Parathyroid adenoma (tissue), 2 donors: ENCODE data around the gene PPP1R26.

Experiments used
- H2AFZ ChIP-seq: fragments of 300-600 bp; sonication (generic); one replicate; pipeline ENCODE4 v1.7.0; 2017; ENCODE audit warnings: antibody characterized with exemption, mild to moderate bottlenecking
- H3K27ac ChIP-seq: fragments of 300-600 bp; sonication (generic); one replicate; pipeline ENCODE4 v1.7.0; 2017
- H3K27me3 ChIP-seq: fragments of 300-600 bp; sonication (generic); one replicate; pipeline ENCODE4 v1.7.0; 2017; ENCODE audit warnings: low read length; ENCODE audit not compliant: control insufficient read depth, insufficient read depth
- H3K36me3 ChIP-seq: fragments of 300-600 bp; sonication (generic); one replicate; pipeline ENCODE4 v1.7.0; 2017; ENCODE audit warnings: low read length; ENCODE audit not compliant: control insufficient read depth, insufficient read depth
- H3K4me1 ChIP-seq: fragments of 300-600 bp; sonication (generic); one replicate; pipeline ENCODE4 v1.7.0; 2017; ENCODE audit warnings: control low read depth
- H3K4me2 ChIP-seq: fragments of 300-600 bp; sonication (generic); one replicate; pipeline ENCODE4 v1.7.0; 2017; ENCODE audit warnings: low read length
- H3K4me3 ChIP-seq: fragments of 300-600 bp; sonication (generic); one replicate; pipeline ENCODE4 v1.7.0; 2017; ENCODE audit warnings: low read depth, low read length
- H3K79me2 ChIP-seq: fragments of 300-600 bp; sonication (generic); one replicate; pipeline ENCODE4 v1.7.0; 2017; ENCODE audit warnings: control low read depth
- H3K9ac ChIP-seq: fragments of 300-600 bp; sonication (generic); one replicate; pipeline ENCODE4 v1.7.0; 2017; ENCODE audit warnings: mild to moderate bottlenecking
- H3K9me3 ChIP-seq: fragments of 300-600 bp; sonication (generic); one replicate; pipeline ENCODE4 v1.7.0; 2017; ENCODE audit warnings: low read length; ENCODE audit not compliant: control insufficient read depth
- CTCF ChIP-seq: fragments of 300-600 bp; sonication (generic); IDR thresholded peaks from one replicate; pipeline ENCODE4 v1.7.0; 2017; ENCODE audit warnings: antibody characterized with exemption, mild to moderate bottlenecking
- donor health status: primary hyperparathyroidism.

The PPP1R26 gene

DNA sequence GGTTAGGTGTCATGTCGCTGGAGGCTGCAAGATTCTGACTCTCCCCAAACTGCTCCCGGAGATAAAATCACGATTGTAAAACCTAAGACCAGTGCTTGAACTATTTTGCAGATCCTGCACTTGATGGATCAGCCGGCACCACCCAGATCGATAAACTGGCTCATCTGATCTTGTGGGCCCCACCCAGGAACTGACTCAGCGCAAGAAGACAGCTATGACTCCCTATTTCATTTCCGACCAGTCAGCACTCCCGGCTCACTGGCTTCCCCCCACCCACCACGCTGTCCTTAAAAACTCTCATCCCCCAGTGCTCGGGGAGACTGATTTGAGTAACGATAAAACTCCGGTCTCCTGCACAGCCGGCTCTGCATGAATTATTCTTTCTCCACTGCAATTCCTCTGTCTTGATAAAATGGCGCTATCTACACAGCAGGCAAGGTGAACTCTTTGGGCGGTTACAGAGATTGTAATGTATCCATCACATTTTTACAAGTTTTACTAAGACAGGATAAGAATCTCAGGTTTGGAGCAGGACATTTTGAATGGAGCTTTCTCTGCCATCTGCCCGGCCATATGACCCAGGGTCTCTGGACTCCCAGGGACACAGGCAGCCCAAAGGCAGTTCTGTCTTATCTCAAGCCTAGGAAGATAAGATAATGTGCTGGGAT, 10.6 kb upstream of the PPP1R26 start:
- H3K36me3 ChIP-seq: no peaks in the 10 kb centered on the region

DNA sequence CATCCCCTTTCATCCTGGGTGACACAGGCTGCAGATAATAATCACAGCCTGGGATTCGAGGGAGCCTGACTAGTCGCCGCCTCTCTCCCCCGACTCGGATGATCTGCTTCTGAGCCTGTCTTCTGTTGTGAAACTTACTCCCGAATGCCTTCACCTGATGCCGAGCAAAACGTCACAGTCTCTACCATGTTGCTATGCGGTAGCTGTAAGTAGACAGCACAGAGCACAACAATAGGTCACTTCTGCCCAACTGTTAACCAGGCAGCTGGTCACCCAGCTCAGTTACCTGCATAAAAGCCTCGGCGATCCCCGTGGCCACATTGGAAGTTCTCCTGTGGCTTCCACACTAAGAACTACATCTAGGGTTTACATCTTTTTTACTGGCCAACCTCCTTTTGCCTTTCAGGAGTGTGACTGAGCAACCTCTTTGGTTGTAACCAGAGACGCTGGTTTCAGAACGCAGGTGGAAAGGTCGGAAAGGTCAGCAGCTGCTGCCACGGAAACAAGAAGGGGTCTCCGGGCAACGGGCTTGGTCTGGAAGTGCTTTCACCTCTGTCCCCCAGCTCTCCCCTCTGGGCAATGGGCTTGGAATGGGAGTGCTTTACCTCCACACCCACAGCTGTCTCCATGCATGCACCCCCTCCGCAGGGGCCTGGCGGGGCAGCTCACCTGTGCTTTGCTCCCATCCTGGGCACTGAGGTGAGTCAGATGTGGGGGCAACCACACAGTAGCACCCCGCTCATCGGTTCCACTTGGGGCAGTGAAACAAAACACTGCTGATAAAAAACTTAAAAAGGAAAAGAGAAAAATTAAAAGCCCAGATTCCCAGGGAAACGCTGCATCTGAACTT, 7.6 kb upstream of the PPP1R26 start:
- Histone ChIP-seq H3K4me1 (peaks cover 35% of the 10 kb centered on the region), H3K36me3 (no peaks in the 10 kb centered on the region), H3K27ac (peak overlapping the region; percentile 94), H3K27me3 (no peaks in the 10 kb centered on the region), H3K4me2 (peak overlapping the region; percentile 69), H3K4me3 (peak overlapping the region; percentile 27), H3K79me2 (peaks cover 7% of the 10 kb centered on the region), H3K9me3 (no peaks in the 10 kb centered on the region), H2AFZ (peak overlapping the region; percentile 62), H3K9ac (no peak overlapping the region)
- no peak for TF ChIP-seq CTCF

More for the DNA sequence above, 10.6 kb upstream of the PPP1R26 start:
- Histone ChIP-seq H3K4me3 (peak overlapping the region; percentile 40), H3K27me3 (no peaks in the 10 kb centered on the region), H3K4me2 (peak overlapping the region; percentile 76), H3K9ac (no peak overlapping the region), H3K27ac (peak overlapping the region; percentile 90), H3K79me2 (no peaks in the 10 kb centered on the region), H2AFZ (peak overlapping the region; percentile 53), H3K4me1 (peaks cover 34% of the 10 kb centered on the region), H3K9me3 (no peaks in the 10 kb centered on the region)
- no peak for TF ChIP-seq CTCF

DNA sequence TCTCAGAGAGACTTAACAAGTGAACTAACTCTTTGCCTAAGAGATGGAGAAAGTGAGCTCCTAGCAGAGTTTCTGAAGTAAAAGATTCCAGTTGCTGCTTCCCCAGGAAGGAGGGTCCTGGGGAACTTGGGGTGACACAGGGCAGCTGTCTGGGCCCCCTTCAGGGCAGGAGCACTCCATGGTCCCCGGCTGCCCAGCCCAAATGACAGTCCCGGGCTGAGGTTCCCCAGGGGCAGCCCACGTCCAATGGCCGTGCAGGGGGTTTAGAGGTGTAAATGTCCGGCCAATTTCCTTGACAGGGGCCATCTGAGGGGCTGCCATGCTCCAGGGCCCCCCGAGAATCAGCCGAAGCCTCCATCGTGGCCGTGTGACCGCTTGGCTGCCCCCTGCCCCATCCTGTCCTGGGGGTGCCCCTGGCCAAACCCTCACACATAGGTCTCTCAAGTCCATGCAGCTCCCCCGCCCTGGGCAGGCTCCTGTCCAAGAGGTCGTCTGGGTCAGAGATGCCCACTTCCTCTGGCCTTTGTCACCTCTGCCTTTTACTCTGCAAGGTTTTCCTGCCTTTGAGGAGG, 5.5 kb upstream of the PPP1R26 start:
- H3K27ac ChIP-seq: peak overlapping the region; percentile 94
- H3K4me2 ChIP-seq: peak overlapping the region; percentile 11
- peaks cover 7% of the 10 kb centered on the region for H3K79me2 ChIP-seq
- no peaks in the 10 kb centered on the region for H3K9me3 ChIP-seq
- H3K4me1 ChIP-seq: peaks cover 32% of the 10 kb centered on the region
- H3K27me3 ChIP-seq: no peaks in the 10 kb centered on the region
- no peaks in the 10 kb centered on the region for H3K36me3 ChIP-seq
- H2AFZ ChIP-seq: no peak overlapping the region
- no peak for TF ChIP-seq CTCF
- H3K9ac ChIP-seq: no peak overlapping the region
- no peak overlapping the region for H3K4me3 ChIP-seq

DNA sequence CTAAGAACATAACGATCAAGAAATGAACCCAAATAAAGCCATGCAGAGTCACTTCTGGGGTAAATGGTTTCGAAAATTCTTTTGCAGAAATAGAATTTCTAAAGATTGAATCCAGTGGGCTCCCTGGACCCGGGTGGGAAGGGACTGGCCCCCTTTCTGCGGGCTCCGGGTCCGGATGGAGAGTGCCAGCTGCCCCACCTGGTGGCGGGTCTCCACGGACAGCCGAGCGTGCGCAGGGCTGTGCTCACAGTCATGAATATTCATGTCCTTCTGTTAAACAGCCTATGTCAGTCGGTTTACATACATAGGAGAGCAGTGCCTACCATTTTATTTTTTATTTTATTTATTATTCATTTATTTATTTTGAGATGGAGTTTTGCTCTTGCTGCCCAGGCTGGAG, 4.7 kb upstream of the PPP1R26 start:
- peak overlapping the region; percentile 25 for H3K4me3 ChIP-seq
- no peak overlapping the region for H3K9ac ChIP-seq
- no peaks in the 10 kb centered on the region for H3K27me3 ChIP-seq
- H3K4me2 ChIP-seq: peak overlapping the region; percentile 17
- no peak overlapping the region for H2AFZ ChIP-seq
- no peak overlapping the region for H3K27ac ChIP-seq
- H3K4me1 ChIP-seq: peaks cover 29% of the 10 kb centered on the region
- no peaks in the 10 kb centered on the region for H3K36me3 ChIP-seq
- H3K9me3 ChIP-seq: no peaks in the 10 kb centered on the region
- H3K79me2 ChIP-seq: peaks cover 7% of the 10 kb centered on the region
- peak; percentile 47 for TF ChIP-seq CTCF
